Fibroblast of villous mesenchyme (primary cell): ENCODE measurements around the gene SLFN14. TPM values are rescaled to one million over a fixed set of nuclear protein-coding genes. Genes with fewer than 3 reads are reported as not detected.

Source experiments
- DNase-seq: peaks from one replicate; pipeline ENCODE4 v3.0.0-alpha.2; 2010; ENCODE audit warnings: low read depth
- H3K4me3 ChIP-seq: 2 replicates; pipeline ENCODE4 v1.5.1; 2011; ENCODE audit warnings: low read depth, mild to moderate bottlenecking, low read length
- CTCF ChIP-seq: IDR thresholded peaks from 2 replicates; pipeline ENCODE4 v1.5.1; 2012; ENCODE audit warnings: low read depth, mild to moderate bottlenecking, low read length; ENCODE audit not compliant: insufficient read depth
- total RNA-seq: library from RNA; depleted of rRNA; stranded (reverse); fragments of >200 nt; gene quantifications from 2 replicates; pipeline ENCODE4 v1.2.3, GENCODE V29; 2012

Gene SLFN14
- not detected in 2 replicates for total RNA-seq

GRCh38 chr17:35560703-35561102, at the start of gene SLFN14:
TSS of gene SLFN14 (minus strand) at chr17:35560819. CDS start at chr17:35558062, 2,757 bp downstream.
- DNase-seq, result no peak
- no peak for TF ChIP-seq CTCF
- H3K4me3 ChIP-seq, result no peak within 1 kb of the TSS

GRCh38 chr17:35609831-35610230, 49.2 kb upstream of the SLFN14 start:
- no peak for TF ChIP-seq CTCF
- DNase-seq, result no peak
- no peak overlapping the region for H3K4me3 ChIP-seq

- TF ChIP-seq CTCF, result no peak
- no peak overlapping the region for H3K4me3 ChIP-seq
- peak; percentile 40 for DNase-seq
These were observed 46.7 kb upstream of the SLFN14 start for GRCh38 chr17:35607239-35607847.

- no peak overlapping the region for H3K4me3 ChIP-seq
- DNase-seq, result no peak
- no peak for TF ChIP-seq CTCF
These were observed 45.1 kb upstream of the SLFN14 start for GRCh38 chr17:35605678-35606077.

- TF ChIP-seq CTCF, result no peak
- no peak overlapping the region for H3K4me3 ChIP-seq
- no peak for DNase-seq
These were observed 43.1 kb upstream of the SLFN14 start for GRCh38 chr17:35603674-35604073.

GRCh38 chr17:35597604-35598003, 37.0 kb upstream of the SLFN14 start:
- no peak for TF ChIP-seq CTCF
- H3K4me3 ChIP-seq, result no peak overlapping the region
- DNase-seq, result no peak
